ENCODE results near the gene ZNF44. TPM values are rescaled to one million over a fixed set of nuclear protein-coding genes. Genes with fewer than 3 reads are reported as not detected.

Gene ZNF44
- total and polyA plus RNA-seq, 9 of the 15 experiments (the other 6 are each of a cell fraction or from before 2014, with no cell fraction given): 2.6 to 8.3 (median 4.4) TPM

DNA sequence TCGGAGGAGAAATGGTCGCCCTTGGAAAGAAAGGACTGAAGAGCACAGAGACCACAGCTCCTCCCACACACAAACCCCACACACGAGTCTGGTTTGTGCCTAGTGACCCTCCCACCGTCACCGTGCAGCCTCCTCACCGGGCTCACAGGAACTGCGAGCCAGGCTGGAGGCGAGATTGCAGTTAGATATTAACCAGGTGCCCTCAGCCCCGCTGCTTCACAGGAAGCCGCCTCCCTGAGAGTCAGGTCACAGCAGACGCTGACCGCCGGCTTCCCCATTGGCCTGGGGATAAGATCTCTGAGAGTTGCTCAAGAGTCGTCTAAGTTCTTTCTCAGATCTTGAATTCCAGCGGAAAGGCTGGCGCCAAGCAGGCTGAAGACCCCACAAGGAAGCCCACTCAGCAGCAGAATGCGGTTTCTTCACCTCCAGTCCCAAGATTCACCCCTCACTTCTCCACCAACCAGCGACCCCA is 870 bp downstream of the ZNF44 start (continued):
- no peak for TF ChIP-seq RBM22 (IDR thresholded peaks at IDR 0.05; ENCODE audit: low read depth, low read length, poor library complexity, severe bottlenecking)
- no peak; the same call in 1 of the 2 replicates for TF ChIP-seq ARID4B (CRISPR knock-in tag; IDR thresholded peaks at IDR 0.05)
- TF ChIP-seq SMAD4 (CRISPR knock-in tag; conservative IDR thresholded peaks at IDR 0.05): peak; percentile 69
- no peak for TF ChIP-seq DMBX1 (CRISPR knock-in tag; IDR thresholded peaks at IDR 0.05; ENCODE audit: borderline replicate concordance)
- peak; percentile 40; the same call in 1 of the 2 replicates for TF ChIP-seq SMARCE1 (IDR thresholded peaks at IDR 0.05)
- TF ChIP-seq TEAD4 (IDR thresholded peaks at IDR 0.05; ENCODE audit: low read length): 0 out of 2 replicates have a peak, but pooled peaks have one; percentile 18
- TF ChIP-seq TEAD4 (CRISPR knock-in tag; IDR thresholded peaks at IDR 0.05; ENCODE audit: borderline replicate concordance): no peak
- peak; percentile 49; the same call in 1 of the 2 replicates for TF ChIP-seq JUND (IDR thresholded peaks at IDR 0.05; ENCODE audit: borderline replicate concordance, low read depth, low read length)
- no peak; the same call in 2 of the 3 replicates for TF ChIP-seq JUND (tag; IDR thresholded peaks at IDR 0.05; ENCODE audit: borderline replicate concordance, low read depth, low read length)
- TF ChIP-seq ZMIZ1 (IDR thresholded peaks at IDR 0.05; ENCODE audit: low read depth in 2 of 2, low read length in 2 of 2): no peak
- TF ChIP-seq DDX20 (tag; IDR thresholded peaks at IDR 0.05; ENCODE audit: low read depth): no peak
- no peak for TF ChIP-seq TRIM28 (IDR thresholded peaks at IDR 0.05)
- TF ChIP-seq HMBOX1 (IDR thresholded peaks at IDR 0.05): peak; percentile 59
- TF ChIP-seq CC2D1A (IDR thresholded peaks at IDR 0.05): no peak
- no peak for TF ChIP-seq THRAP3 (IDR thresholded peaks at IDR 0.05; ENCODE audit: borderline replicate concordance)
- no peak for TF ChIP-seq KLF6 (CRISPR knock-in tag; IDR thresholded peaks at IDR 0.05; ENCODE audit: borderline replicate concordance)
- 0 out of 2 replicates have a peak, but pooled peaks have one; percentile 34 for TF ChIP-seq KLF16 (IDR thresholded peaks at IDR 0.05)
- peak; percentile 52 for TF ChIP-seq ARID1B (IDR thresholded peaks at IDR 0.05)
- peak; percentile 30; the same call in 1 of the 2 replicates for TF ChIP-seq BHLHE40 (IDR thresholded peaks at IDR 0.05; ENCODE audit: low read length)
- TF ChIP-seq TEAD2 (tag; IDR thresholded peaks at IDR 0.05): no peak
- TF ChIP-seq NR3C1 (CRISPR knock-in tag; IDR thresholded peaks at IDR 0.05): no peak
- TF ChIP-seq L3MBTL2 (IDR thresholded peaks at IDR 0.05): peak; percentile 50; the same call in 1 of the 2 replicates

Measured in K562 (cell line).